Vagina (tissue), 2 donors: ENCODE results near the gene ZSCAN10.

Experiments
- CTCF ChIP-seq, 3 experiments: fragments of 450-650 bp in 2 of 3; fragments of 200-600 bp in 1 of 3; sonication (generic) in 1 of 3; IDR thresholded peaks; one replicate each; pipeline ENCODE4 v1.5.1; 2017 to 2019; ENCODE audit warnings: antibody characterized with exemption in 3 of 3, mild to moderate bottlenecking in 2 of 3, moderate library complexity in 2 of 3
- POLR2A ChIP-seq, 2 donors: fragments of 450-650 bp; IDR thresholded peaks; one replicate each; pipeline ENCODE4 v1.6.1; 2017; ENCODE audit warnings: antibody characterized with exemption in 2 of 2, mild to moderate bottlenecking in 2 of 2, moderate library complexity in 2 of 2
- POLR2AphosphoS5 ChIP-seq, 2 donors: sonication (generic); formaldehyde crosslinking; IDR thresholded peaks; one replicate each; pipeline ENCODE4 v1.9.0; 2017; ENCODE audit warnings: antibody characterized with exemption in 2 of 2, mild to moderate bottlenecking in 2 of 2, low read depth in 1 of 2; ENCODE audit not compliant: insufficient read depth in 1 of 2

DNA sequence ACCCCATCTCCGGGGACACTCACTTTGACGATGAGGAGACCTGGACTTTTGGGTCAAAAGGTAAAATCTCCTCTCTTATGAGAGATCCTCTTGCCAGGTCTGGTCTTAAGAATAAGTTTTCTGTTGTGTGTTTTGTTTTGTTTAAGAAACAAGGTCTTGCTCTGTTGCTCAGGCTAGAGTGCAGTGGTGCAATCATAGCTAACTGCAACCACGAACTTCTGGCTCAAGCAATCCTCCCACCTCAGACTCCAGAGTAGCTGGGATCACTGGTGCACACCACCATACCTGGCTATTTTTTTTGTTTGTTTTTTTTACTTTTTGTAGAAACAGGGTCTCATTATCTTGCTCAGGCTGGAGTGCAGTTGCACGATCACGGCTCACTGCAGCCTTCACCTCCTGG lies 48.6 kb downstream of the ZSCAN10 start:
- no peak for TF ChIP-seq POLR2AphosphoS5 (IDR thresholded peaks at IDR 0.05; ENCODE audit: insufficient read depth in 1 of 2, low read depth in 1 of 2)
- no peak for TF ChIP-seq CTCF (IDR thresholded peaks at IDR 0.05)
- TF ChIP-seq POLR2A (IDR thresholded peaks at IDR 0.05) = no peak
